Gastroesophageal sphincter (tissue), 4 donors: ENCODE results near the gene PSD4. TPM values are rescaled to one million over a fixed set of nuclear protein-coding genes. Genes with fewer than 3 reads are reported as not detected.

ENCODE experiments used
- ATAC-seq: fragments of 150-250 bp; one replicate; pipeline ENCODE4 v1.9.1; 2016; ENCODE audit warnings: mild to moderate bottlenecking, moderate library complexity
- H3K27ac ChIP-seq, 4 donors: fragments of 200-600 bp; sonication (generic) in 3 of 4; 1 replicate in 3 of 4; 2 replicates in 1 of 4; pipeline ENCODE4 v1.5.1; 2016 to 2019
- H3K27me3 ChIP-seq: fragments of 200-600 bp; sonication (generic); one replicate; pipeline ENCODE4 v1.5.1; 2019
- H3K36me3 ChIP-seq, 2 donors: fragments of 200-600 bp; sonication (generic); one replicate each; pipeline ENCODE4 v1.5.1; 2019; ENCODE audit warnings: control low read depth in 1 of 2
- H3K4me1 ChIP-seq, 3 donors: fragments of 200-600 bp; sonication (generic); 1 replicate in 2 of 3; 2 replicates in 1 of 3; pipeline ENCODE4 v1.5.1; 2016 to 2019; ENCODE audit warnings: control low read depth in 2 of 3
- H3K4me3 ChIP-seq, 2 donors: fragments of 200-600 bp; sonication (generic); one replicate each; pipeline ENCODE4 v1.5.1; 2019; ENCODE audit warnings: mild to moderate bottlenecking in 1 of 2, moderate library complexity in 1 of 2
- H3K9me3 ChIP-seq, 3 donors: fragments of 200-600 bp; sonication (generic); one replicate each; pipeline ENCODE4 v1.5.1; 2017 to 2019; ENCODE audit warnings: control low read depth in 2 of 3
- EP300 ChIP-seq: sonication (generic); formaldehyde crosslinking; IDR thresholded peaks from one replicate; pipeline ENCODE4 v1.6.1; 2017; ENCODE audit warnings: antibody characterized with exemption, mild to moderate bottlenecking
- POLR2A ChIP-seq, 2 donors: fragments of 450-650 bp; IDR thresholded peaks; one replicate each; pipeline ENCODE4 v1.6.1; 2017; ENCODE audit warnings: antibody characterized with exemption in 2 of 2, mild to moderate bottlenecking in 2 of 2, moderate library complexity in 1 of 2
- POLR2AphosphoS5 ChIP-seq: sonication (generic); formaldehyde crosslinking; IDR thresholded peaks from one replicate; pipeline ENCODE4 v1.6.1; 2017; ENCODE audit warnings: antibody characterized with exemption
- WGBS, 2 donors: methylation state at CpG; one replicate each; pipeline ENCODE4 v1.1.5; 2018; ENCODE audit warnings: low coverage in 1 of 2; 5-methylcytosine and 5-hydroxymethylcytosine counted together
- total RNA-seq, 4 donors: library from RNA; depleted of rRNA; stranded (reverse); fragments of >200 nt; gene quantifications; one replicate each; pipeline ENCODE4 v1.1.0, GENCODE V29; 2016
- TF ChIP-seq, protein P1 (sequence below), 4 experiments: fragments of 200-600 bp in 2 of 4; fragments of 450-650 bp in 2 of 4; sonication (generic) in 1 of 4; IDR thresholded peaks; one replicate each; pipeline ENCODE4 v1.5.1; 2017 to 2019; ENCODE audit warnings: antibody characterized with exemption in 4 of 4, mild to moderate bottlenecking in 2 of 4, moderate library complexity in 2 of 4

Gene PSD4
- total RNA-seq, 4 donors from 2014 or later = 3.0 to 4.4 (median 3.6) TPM

- Histone ChIP-seq H3K4me1 (peaks cover 0 to 12% (median 0%) of the 10 kb centered on the region in 3 donors), H3K4me3 (no peak overlapping the region), H3K27ac (no peak overlapping the region), H3K36me3 (peaks cover 0 to 9% of the 10 kb centered on the region in 2 donors), H3K9me3 (no peaks in the 10 kb centered on the region), H3K27me3 (peaks cover 4% of the 10 kb centered on the region)
- 100% methylated on average over 1 of the region's 3 CpGs; no CpG with 5 or more reads in 1 of the 2 donors for WGBS, 2 donors
- TF ChIP-seq POLR2A (IDR thresholded peaks at IDR 0.05) (no peak), EP300 (no peak), POLR2AphosphoS5 (no peak)
- TF ChIP-seq, protein P1, sequence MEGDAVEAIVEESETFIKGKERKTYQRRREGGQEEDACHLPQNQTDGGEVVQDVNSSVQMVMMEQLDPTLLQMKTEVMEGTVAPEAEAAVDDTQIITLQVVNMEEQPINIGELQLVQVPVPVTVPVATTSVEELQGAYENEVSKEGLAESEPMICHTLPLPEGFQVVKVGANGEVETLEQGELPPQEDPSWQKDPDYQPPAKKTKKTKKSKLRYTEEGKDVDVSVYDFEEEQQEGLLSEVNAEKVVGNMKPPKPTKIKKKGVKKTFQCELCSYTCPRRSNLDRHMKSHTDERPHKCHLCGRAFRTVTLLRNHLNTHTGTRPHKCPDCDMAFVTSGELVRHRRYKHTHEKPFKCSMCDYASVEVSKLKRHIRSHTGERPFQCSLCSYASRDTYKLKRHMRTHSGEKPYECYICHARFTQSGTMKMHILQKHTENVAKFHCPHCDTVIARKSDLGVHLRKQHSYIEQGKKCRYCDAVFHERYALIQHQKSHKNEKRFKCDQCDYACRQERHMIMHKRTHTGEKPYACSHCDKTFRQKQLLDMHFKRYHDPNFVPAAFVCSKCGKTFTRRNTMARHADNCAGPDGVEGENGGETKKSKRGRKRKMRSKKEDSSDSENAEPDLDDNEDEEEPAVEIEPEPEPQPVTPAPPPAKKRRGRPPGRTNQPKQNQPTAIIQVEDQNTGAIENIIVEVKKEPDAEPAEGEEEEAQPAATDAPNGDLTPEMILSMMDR (IDR thresholded peaks at IDR 0.05) = no peak
- ATAC-seq = no peak
Measured at GRCh38 chr2:113252047-113252590, 78.3 kb downstream of the PSD4 start.

DNA sequence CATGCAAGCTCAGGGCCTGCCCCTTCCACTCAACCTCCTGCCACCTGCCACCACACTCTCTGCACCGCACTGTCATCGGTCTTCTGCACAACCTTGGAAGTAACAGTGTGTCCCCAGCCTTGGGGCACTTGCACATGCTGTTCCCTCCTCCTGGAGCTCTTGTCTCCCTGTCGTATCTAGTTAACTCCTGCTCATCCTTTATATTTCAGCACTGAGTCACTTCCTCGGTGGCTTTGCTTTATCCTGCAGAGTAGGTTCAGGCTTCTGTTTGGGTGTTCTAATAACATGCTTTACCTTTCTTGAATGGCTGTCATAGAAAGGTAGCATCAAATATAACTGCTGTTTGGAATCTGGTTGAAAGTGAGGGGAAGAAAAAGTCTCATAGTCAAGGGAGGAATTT, 79.7 kb downstream of the PSD4 start:
- 87% methylated on average over 4 of the region's 4 CpGs for WGBS, 2 donors
- Histone ChIP-seq H3K27ac (no peak overlapping the region), H3K36me3 (peaks cover 0 to 9% of the 10 kb centered on the region in 2 donors), H3K4me3 (no peak overlapping the region), H3K9me3 (no peaks in the 10 kb centered on the region), H3K27me3 (peaks cover 4% of the 10 kb centered on the region), H3K4me1 (peaks cover 0 to 25% (median 0%) of the 10 kb centered on the region in 3 donors)
- TF ChIP-seq EP300 = no peak
- TF ChIP-seq POLR2AphosphoS5 = no peak
- TF ChIP-seq POLR2A (IDR thresholded peaks at IDR 0.05) = no peak
- TF ChIP-seq, protein P1 (IDR thresholded peaks at IDR 0.05) = no peak
- no peak for ATAC-seq

GRCh38 chr2:113255140-113256070, 81.6 kb downstream of the PSD4 start:
- H3K27me3 ChIP-seq = peaks cover 4% of the 10 kb centered on the region
- no peak for ATAC-seq
- no peaks in the 10 kb centered on the region for H3K9me3 ChIP-seq
- no peak overlapping the region for H3K27ac ChIP-seq
- TF ChIP-seq POLR2A (IDR thresholded peaks at IDR 0.05) (no peak), POLR2AphosphoS5 (no peak), EP300 (no peak)
- TF ChIP-seq, protein P1 (IDR thresholded peaks at IDR 0.05) = no peak
- H3K4me1 ChIP-seq = peaks cover 0 to 18% (median 0%) of the 10 kb centered on the region in 3 donors
- peaks cover 0 to 9% of the 10 kb centered on the region in 2 donors for H3K36me3 ChIP-seq
- WGBS, 2 donors = 41 to 45% methylated on average over 3 to 4 of the region's 4 CpGs
- H3K4me3 ChIP-seq = no peak overlapping the region

DNA sequence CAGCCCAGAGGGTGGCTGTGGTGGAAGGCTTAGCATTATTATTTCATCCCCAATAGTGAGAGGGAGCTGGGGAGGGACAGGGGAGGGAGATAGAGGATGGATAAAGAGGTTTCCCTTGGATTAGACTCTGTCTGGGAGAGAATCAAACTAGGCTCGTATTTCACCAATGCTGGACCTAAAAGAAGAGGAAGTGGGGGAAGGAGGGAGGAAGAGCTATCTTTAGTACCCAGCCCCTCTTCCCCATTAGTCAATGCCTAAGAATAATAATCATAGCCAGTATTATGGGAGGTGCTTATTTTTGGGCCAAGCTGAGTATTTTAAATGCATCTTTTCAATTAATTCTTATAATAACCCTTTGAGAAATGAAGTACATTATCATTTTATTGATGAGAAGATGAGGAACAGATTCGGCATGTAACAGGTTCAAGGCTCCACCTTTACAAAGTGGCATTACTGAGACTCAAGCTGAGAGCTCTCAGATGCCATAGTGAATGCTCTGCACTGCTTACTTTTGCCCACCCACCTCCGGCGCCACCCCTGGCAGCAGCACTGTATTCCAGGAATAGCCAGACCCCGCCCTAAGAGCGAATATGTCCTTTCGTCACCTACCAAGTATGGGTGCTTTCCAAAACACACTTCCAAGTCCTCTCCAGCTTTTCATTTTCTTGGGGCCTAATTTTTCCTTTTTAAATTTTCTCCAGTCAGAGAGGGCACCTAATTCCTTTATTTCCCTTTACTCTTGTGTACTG, 83.9 kb downstream of the PSD4 start:
- H3K4me3 ChIP-seq = no peak overlapping the region
- H3K4me1 ChIP-seq = peaks cover 0 to 18% (median 0%) of the 10 kb centered on the region in 3 donors
- 60 to 79% methylated on average over 7 of the region's 7 CpGs for WGBS, 2 donors
- TF ChIP-seq EP300 (no peak), POLR2AphosphoS5 (no peak), POLR2A (IDR thresholded peaks at IDR 0.05) (no peak)
- TF ChIP-seq, protein P1 (IDR thresholded peaks at IDR 0.05) = no peak
- no peak for ATAC-seq
- peaks cover 4% of the 10 kb centered on the region for H3K27me3 ChIP-seq
- H3K36me3 ChIP-seq = peaks cover 0 to 9% of the 10 kb centered on the region in 2 donors
- no peaks in the 10 kb centered on the region for H3K9me3 ChIP-seq
- H3K27ac ChIP-seq = no peak overlapping the region
